Endothelial cell of umbilical vein (primary cell): ENCODE results near the gene ZBTB37.

Experiments
- EZH2 ChIP-seq: IDR thresholded peaks from 2 replicates; pipeline ENCODE4 v1.6.1; 2012; ENCODE audit warnings: borderline replicate concordance, low read depth, mild to moderate bottlenecking, moderate library complexity, low read length, inconsistent platforms; ENCODE audit not compliant: severe bottlenecking
- JUN ChIP-seq: IDR thresholded peaks from 2 replicates; pipeline ENCODE4 v1.6.1; 2011; ENCODE audit warnings: borderline replicate concordance, low read depth; ENCODE audit not compliant: insufficient read length, insufficient read depth
- POLR2A ChIP-seq: IDR thresholded peaks from 2 replicates; pipeline ENCODE4 v1.6.1; 2012; ENCODE audit warnings: low read depth, mild to moderate bottlenecking, control low read depth, low read length
- POLR2AphosphoS5 ChIP-seq: IDR thresholded peaks from 2 replicates; pipeline ENCODE4 v1.6.1; 2012; ENCODE audit warnings: low read depth, mild to moderate bottlenecking, control low read depth, low read length, moderate library complexity; ENCODE audit not compliant: insufficient read depth
- TF ChIP-seq, protein P1 (sequence below), 2 donors: IDR thresholded peaks; 1 replicate in 1 of 2; 2 replicates in 1 of 2; pipeline ENCODE4 v1.5.1; 2011; ENCODE audit warnings: low read length in 2 of 2, mild to moderate bottlenecking in 2 of 2, moderate library complexity in 2 of 2, control low read depth in 1 of 2, inconsistent platforms in 1 of 2, low read depth in 1 of 2; ENCODE audit not compliant: insufficient read depth in 1 of 2; ENCODE audit errors: extremely low read depth in 1 of 2

DNA sequence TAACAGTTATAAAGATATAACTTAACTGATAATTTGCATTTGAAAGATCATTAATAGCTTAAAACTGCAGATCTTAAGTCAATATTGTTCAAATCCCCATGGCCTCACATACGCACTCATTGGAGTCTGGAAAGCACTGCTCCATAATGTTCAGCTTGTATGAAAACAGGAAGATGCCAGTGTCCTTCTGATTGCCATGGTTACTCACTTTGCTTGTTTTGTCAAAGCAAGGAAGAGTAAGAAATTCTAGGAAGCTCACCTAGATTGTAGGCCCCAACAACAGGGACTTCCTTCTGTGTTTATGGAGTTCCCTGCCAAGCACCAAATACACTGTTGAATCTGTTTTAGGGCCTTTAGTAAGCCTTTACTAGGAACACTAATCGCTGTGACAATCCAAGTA lies 11.3 kb upstream of the ZBTB37 start:
- TF ChIP-seq, protein P1, sequence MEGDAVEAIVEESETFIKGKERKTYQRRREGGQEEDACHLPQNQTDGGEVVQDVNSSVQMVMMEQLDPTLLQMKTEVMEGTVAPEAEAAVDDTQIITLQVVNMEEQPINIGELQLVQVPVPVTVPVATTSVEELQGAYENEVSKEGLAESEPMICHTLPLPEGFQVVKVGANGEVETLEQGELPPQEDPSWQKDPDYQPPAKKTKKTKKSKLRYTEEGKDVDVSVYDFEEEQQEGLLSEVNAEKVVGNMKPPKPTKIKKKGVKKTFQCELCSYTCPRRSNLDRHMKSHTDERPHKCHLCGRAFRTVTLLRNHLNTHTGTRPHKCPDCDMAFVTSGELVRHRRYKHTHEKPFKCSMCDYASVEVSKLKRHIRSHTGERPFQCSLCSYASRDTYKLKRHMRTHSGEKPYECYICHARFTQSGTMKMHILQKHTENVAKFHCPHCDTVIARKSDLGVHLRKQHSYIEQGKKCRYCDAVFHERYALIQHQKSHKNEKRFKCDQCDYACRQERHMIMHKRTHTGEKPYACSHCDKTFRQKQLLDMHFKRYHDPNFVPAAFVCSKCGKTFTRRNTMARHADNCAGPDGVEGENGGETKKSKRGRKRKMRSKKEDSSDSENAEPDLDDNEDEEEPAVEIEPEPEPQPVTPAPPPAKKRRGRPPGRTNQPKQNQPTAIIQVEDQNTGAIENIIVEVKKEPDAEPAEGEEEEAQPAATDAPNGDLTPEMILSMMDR (IDR thresholded peaks at IDR 0.05; ENCODE audit: extremely low read depth in 1 of 2, insufficient read depth in 1 of 2, low read depth in 1 of 2, low read length in 2 of 2), result no peak
- TF ChIP-seq POLR2AphosphoS5 (no peak), POLR2A (peak; percentile 34), JUN (no peak), EZH2 (no peak)
